Caco-2 (cell line): ENCODE data around the gene ADAMTS19. TPM values are rescaled to one million over a fixed set of nuclear protein-coding genes. Genes with fewer than 3 reads are reported as not detected.
"Not testable (repeated sequence)": the region's sequence is repeated elsewhere in the genome, so short reads cannot be mapped to it uniquely, and the experiment has no call there.

ENCODE experiments used
- BruUV-seq: library from RNA; stranded (reverse); fragments of 400-500 nt; replicated peaks from 2 replicates; lab custom pipeline; 2021; lab: Mats Ljungman, UMichigan
- CTCF ChIA-PET: fragments of 300-600 bp; sonication (Branson Sonifier 250); formaldehyde crosslinking; loops from one replicate; lab custom pipeline; 2022; ENCODE audit warnings: antibody characterized with exemption; lab: Charles Lee
- POLR2A ChIA-PET: fragments of 300-600 bp; sonication (Branson Sonifier 250); formaldehyde crosslinking; loops from one replicate; lab custom pipeline; 2022; ENCODE audit warnings: antibody characterized with exemption; lab: Charles Lee
- DNase-seq, 2 experiments: peaks; one replicate each; pipeline versions ENCODE4 v3.0.0 to v3.0.0-alpha.2; 2020 to 2022
- H3K27me3 ChIP-seq: replicated peaks from 2 replicates; pipeline ENCODE4 v1.6.0; 2011; ENCODE audit warnings: low read length; ENCODE audit not compliant: control insufficient read depth, insufficient read depth
- H3K36me3 ChIP-seq: 2 replicates; pipeline ENCODE4 v1.5.1; 2011; ENCODE audit warnings: low read length; ENCODE audit not compliant: control insufficient read depth, insufficient read depth
- H3K4me1 ChIP-seq: fragments of 250-450 bp; sonication (Bioruptor Pico); 2 replicates; pipeline ENCODE4 v1.5.1; 2020; ENCODE audit warnings: mild to moderate bottlenecking
- H3K4me3 ChIP-seq: 2 replicates; pipeline ENCODE4 v1.5.1; 2011; ENCODE audit warnings: low read depth, mild to moderate bottlenecking, control low read depth, low read length
- H3K9me3 ChIP-seq: fragments of 250-450 bp; sonication (Bioruptor Pico); 2 replicates; pipeline ENCODE4 v1.5.1; 2020; ENCODE audit warnings: mild to moderate bottlenecking, moderate library complexity
- H3K27ac Mint-ChIP-seq: one replicate; pipeline ENCODE4 v1.8.0; 2022; ENCODE audit warnings: mixed read lengths; ENCODE audit not compliant: unreplicated experiment
- H3K27me3 Mint-ChIP-seq: one replicate; pipeline ENCODE4 v1.8.0; 2022; ENCODE audit warnings: mixed read lengths; ENCODE audit not compliant: insufficient read depth, unreplicated experiment
- H3K36me3 Mint-ChIP-seq: one replicate; pipeline ENCODE4 v1.8.0; 2022; ENCODE audit warnings: mild to moderate bottlenecking, mixed read lengths; ENCODE audit not compliant: insufficient read depth, unreplicated experiment
- H3K4me1 Mint-ChIP-seq: one replicate; pipeline ENCODE4 v1.8.0; 2022; ENCODE audit warnings: low read depth, mixed read lengths; ENCODE audit not compliant: unreplicated experiment
- H3K4me3 Mint-ChIP-seq: one replicate; pipeline ENCODE4 v1.8.0; 2022; ENCODE audit warnings: mild to moderate bottlenecking, moderate library complexity, mixed read lengths; ENCODE audit not compliant: unreplicated experiment
- H3K9me3 Mint-ChIP-seq: one replicate; pipeline ENCODE4 v1.8.0; 2022; ENCODE audit warnings: mixed read lengths; ENCODE audit not compliant: unreplicated experiment
- CTCF ChIP-seq, 2 experiments: fragments of 200-600 bp in 1 of 2; IDR thresholded peaks; 1 replicate in 1 of 2; 2 replicates in 1 of 2; pipeline versions ENCODE4 v1.5.1 to v1.8.0; 2011 to 2022; ENCODE audit warnings: antibody characterized with exemption in 1 of 2, control low read depth in 1 of 2, inconsistent platforms in 1 of 2, low read depth in 1 of 2, low read length in 1 of 2, mild to moderate bottlenecking in 1 of 2, moderate library complexity in 1 of 2; ENCODE audit not compliant: insufficient read depth in 1 of 2, severe bottlenecking in 1 of 2, unreplicated experiment in 1 of 2
- intact Hi-C: fragments of 100-400 bp; cut with micrococcal nuclease; formaldehyde crosslinking; loops from one replicate; pipeline ENCODE4 v1.10.0; 2022; ENCODE audit not compliant: unreplicated experiment
- total RNA-seq: library from RNA; stranded (reverse); gene quantifications from 2 replicates; pipeline ENCODE4 v1.2.3, GENCODE V29; 2022

The ADAMTS19 gene
- total RNA-seq, 1 experiment from 2014 or later, result 0.95 TPM

GRCh38 chr5:129629575-129629974 is 169.5 kb downstream of the ADAMTS19 start:
- Mint-ChIP-seq H3K27ac (no peak overlapping the region), H3K9me3 (no peaks in the 10 kb centered on the region), H3K36me3 (no peaks in the 10 kb centered on the region), H3K4me3 (no peak overlapping the region), H3K4me1 (no peaks in the 10 kb centered on the region), H3K27me3 (no peaks in the 10 kb centered on the region)
- BruUV-seq, result no TSS peak
- ChIA-PET POLR2A (no interaction called here), CTCF (no interaction called here)
- H3K4me1 ChIP-seq, result no peaks in the 10 kb centered on the region
- intact Hi-C loops, result no loop called here
- no peak overlapping the region for H3K4me3 ChIP-seq
- DNase-seq, result no peak
- no peaks in the 10 kb centered on the region for H3K27me3 ChIP-seq
- H3K9me3 ChIP-seq, result no peaks in the 10 kb centered on the region
- no peak for TF ChIP-seq CTCF (IDR thresholded peaks at IDR 0.05; ENCODE audit: insufficient read depth in 1 of 2, low read depth in 1 of 2, low read length in 1 of 2, severe bottlenecking in 1 of 2, unreplicated experiment in 1 of 2)
- no peaks in the 10 kb centered on the region for H3K36me3 ChIP-seq

- Histone ChIP-seq H3K4me1 (no peaks in the 10 kb centered on the region), H3K4me3 (no peak overlapping the region), H3K27me3 (no peaks in the 10 kb centered on the region), H3K36me3 (no peaks in the 10 kb centered on the region), H3K9me3 (no peaks in the 10 kb centered on the region)
- no peak for TF ChIP-seq CTCF (IDR thresholded peaks at IDR 0.05; ENCODE audit: insufficient read depth in 1 of 2, low read depth in 1 of 2, low read length in 1 of 2, severe bottlenecking in 1 of 2, unreplicated experiment in 1 of 2)
- no peaks in the 10 kb centered on the region for H3K27me3 Mint-ChIP-seq
- no TSS peak for BruUV-seq
- ChIA-PET POLR2A (no interaction called here), CTCF (no interaction called here)
- no peaks in the 10 kb centered on the region for H3K36me3 Mint-ChIP-seq
- no peak for DNase-seq
- intact Hi-C loops, result no loop called here
- no peak overlapping the region for H3K4me3 Mint-ChIP-seq
- no peaks in the 10 kb centered on the region for H3K9me3 Mint-ChIP-seq
- no peak overlapping the region for H3K27ac Mint-ChIP-seq
- no peaks in the 10 kb centered on the region for H3K4me1 Mint-ChIP-seq
Observed at GRCh38 chr5:129630101-129630500, 170.0 kb downstream of the ADAMTS19 start.

GRCh38 chr5:129631961-129632360 is 171.9 kb downstream of the ADAMTS19 start:
- Histone ChIP-seq H3K4me3 (no peak overlapping the region), H3K36me3 (no peaks in the 10 kb centered on the region), H3K4me1 (no peaks in the 10 kb centered on the region), H3K9me3 (no peaks in the 10 kb centered on the region), H3K27me3 (no peaks in the 10 kb centered on the region)
- no peak for TF ChIP-seq CTCF (IDR thresholded peaks at IDR 0.05; ENCODE audit: insufficient read depth in 1 of 2, low read depth in 1 of 2, low read length in 1 of 2, severe bottlenecking in 1 of 2, unreplicated experiment in 1 of 2)
- H3K36me3 Mint-ChIP-seq, result no peaks in the 10 kb centered on the region
- no peaks in the 10 kb centered on the region for H3K27me3 Mint-ChIP-seq
- no peak overlapping the region for H3K4me3 Mint-ChIP-seq
- H3K27ac Mint-ChIP-seq, result no peak overlapping the region
- H3K9me3 Mint-ChIP-seq, result no peaks in the 10 kb centered on the region
- H3K4me1 Mint-ChIP-seq, result no peaks in the 10 kb centered on the region
- ChIA-PET CTCF (no interaction called here), POLR2A (no interaction called here)
- no peak for DNase-seq
- intact Hi-C loops, result no loop called here
- BruUV-seq, result no TSS peak

- H3K27ac Mint-ChIP-seq, H3K36me3 Mint-ChIP-seq, H3K4me3 Mint-ChIP-seq, H3K4me1 ChIP-seq, H3K4me1 Mint-ChIP-seq, DNase-seq, H3K36me3 ChIP-seq, CTCF ChIA-PET, intact Hi-C loops, BruUV-seq, H3K9me3 ChIP-seq, POLR2A ChIA-PET, H3K27me3 ChIP-seq, H3K4me3 ChIP-seq, H3K9me3 Mint-ChIP-seq, H3K27me3 Mint-ChIP-seq: not testable (repeated sequence)
Observed at GRCh38 chr5:129637501-129637900, 177.4 kb downstream of the ADAMTS19 start.
